Measurements from ENCODE around the gene PDCD1. TPM values are rescaled to one million over a fixed set of nuclear protein-coding genes. Genes with fewer than 3 reads are reported as not detected.

The PDCD1 gene
- polyA plus RNA-seq, 1 donor, result 0.31 TPM

GRCh38 chr2:241855245-241855887 is 3.3 kb downstream of the PDCD1 start:
- H3K4me3 ChIP-seq (ENCODE audit: low read length), result no peak overlapping the region
- no peak overlapping the region for H3K27ac ChIP-seq (ENCODE audit: low read length)
- no CpG with 5 or more reads among the region's 18 CpGs for WGBS (ENCODE audit: insufficient coverage, low lambda C conversion rate)
- no peak for DNase-seq
- H3K4me1 ChIP-seq (ENCODE audit: control insufficient read depth, insufficient read depth, low read length), result peaks cover 3% of the 10 kb centered on the region
- H3K36me3 ChIP-seq (ENCODE audit: control insufficient read depth, insufficient read depth, low read length), result no peaks in the 10 kb centered on the region
- peaks cover 16% of the 10 kb centered on the region for H3K27me3 ChIP-seq (ENCODE audit: control insufficient read depth, insufficient read depth, low read length)
- H3K9me3 ChIP-seq (ENCODE audit: control insufficient read depth, low read depth, low read length), result peaks cover 3% of the 10 kb centered on the region

- Histone ChIP-seq H3K9me3 (ENCODE audit: control insufficient read depth, low read depth, low read length) (peaks cover 3% of the 10 kb centered on the region), H3K27ac (ENCODE audit: low read length) (no peak overlapping the region)
- no CpG with 5 or more reads among the region's 21 CpGs for WGBS (ENCODE audit: insufficient coverage, low lambda C conversion rate)
Measured at GRCh38 chr2:241854342-241855244, 4.1 kb downstream of the PDCD1 start.

GRCh38 chr2:241853651-241854341 is 4.9 kb downstream of the PDCD1 start:
- Histone ChIP-seq H3K9me3 (ENCODE audit: control insufficient read depth, low read depth, low read length) (no peaks in the 10 kb centered on the region), H3K36me3 (ENCODE audit: control insufficient read depth, insufficient read depth, low read length) (no peaks in the 10 kb centered on the region), H3K4me3 (ENCODE audit: low read length) (no peak overlapping the region), H3K4me1 (ENCODE audit: control insufficient read depth, insufficient read depth, low read length) (no peaks in the 10 kb centered on the region), H3K27me3 (ENCODE audit: control insufficient read depth, insufficient read depth, low read length) (peaks cover 8% of the 10 kb centered on the region), H3K27ac (ENCODE audit: low read length) (no peak overlapping the region)
- no CpG with 5 or more reads among the region's 27 CpGs for WGBS (ENCODE audit: insufficient coverage, low lambda C conversion rate)
- DNase-seq, result no peak

More at GRCh38 chr2:241854342-241855244, 4.1 kb downstream of the PDCD1 start:
- DNase-seq, result no peak
- no peak overlapping the region for H3K4me3 ChIP-seq (ENCODE audit: low read length)
- H3K36me3 ChIP-seq (ENCODE audit: control insufficient read depth, insufficient read depth, low read length), result no peaks in the 10 kb centered on the region
- H3K27me3 ChIP-seq (ENCODE audit: control insufficient read depth, insufficient read depth, low read length), result peaks cover 14% of the 10 kb centered on the region
- peaks cover 3% of the 10 kb centered on the region for H3K4me1 ChIP-seq (ENCODE audit: control insufficient read depth, insufficient read depth, low read length)

- no peak overlapping the region for H3K27ac ChIP-seq (ENCODE audit: low read length)
- no peaks in the 10 kb centered on the region for H3K36me3 ChIP-seq (ENCODE audit: control insufficient read depth, insufficient read depth, low read length)
- peaks cover 3% of the 10 kb centered on the region for H3K27me3 ChIP-seq (ENCODE audit: control insufficient read depth, insufficient read depth, low read length)
- no CpG with 5 or more reads among the region's 10 CpGs for WGBS (ENCODE audit: insufficient coverage, low lambda C conversion rate)
- H3K4me1 ChIP-seq (ENCODE audit: control insufficient read depth, insufficient read depth, low read length), result no peaks in the 10 kb centered on the region
- no peak for DNase-seq
- H3K4me3 ChIP-seq (ENCODE audit: low read length), result no peak overlapping the region
- H3K9me3 ChIP-seq (ENCODE audit: control insufficient read depth, low read depth, low read length), result no peaks in the 10 kb centered on the region
Measured at GRCh38 chr2:241852981-241853631, 5.6 kb downstream of the PDCD1 start.

GRCh38 chr2:241852116-241852980 is 6.3 kb downstream of the PDCD1 start:
- Histone ChIP-seq H3K36me3 (ENCODE audit: control insufficient read depth, insufficient read depth, low read length) (no peaks in the 10 kb centered on the region), H3K27ac (ENCODE audit: low read length) (no peak overlapping the region), H3K9me3 (ENCODE audit: control insufficient read depth, low read depth, low read length) (no peaks in the 10 kb centered on the region), H3K4me1 (ENCODE audit: control insufficient read depth, insufficient read depth, low read length) (no peaks in the 10 kb centered on the region), H3K4me3 (ENCODE audit: low read length) (no peak overlapping the region), H3K27me3 (ENCODE audit: control insufficient read depth, insufficient read depth, low read length) (no peaks in the 10 kb centered on the region)
- DNase-seq, result no peak
- no CpG with 5 or more reads among the region's 39 CpGs for WGBS (ENCODE audit: insufficient coverage, low lambda C conversion rate)

- H3K9me3 ChIP-seq (ENCODE audit: control insufficient read depth, low read depth, low read length), result no peaks in the 10 kb centered on the region
- no peak overlapping the region for H3K4me3 ChIP-seq (ENCODE audit: low read length)
- H3K27ac ChIP-seq (ENCODE audit: low read length), result no peak overlapping the region
- H3K36me3 ChIP-seq (ENCODE audit: control insufficient read depth, insufficient read depth, low read length), result no peaks in the 10 kb centered on the region
- no peaks in the 10 kb centered on the region for H3K4me1 ChIP-seq (ENCODE audit: control insufficient read depth, insufficient read depth, low read length)
- H3K27me3 ChIP-seq (ENCODE audit: control insufficient read depth, insufficient read depth, low read length), result no peaks in the 10 kb centered on the region
- no peak for DNase-seq
- WGBS (ENCODE audit: insufficient coverage, low lambda C conversion rate), result no CpG with 5 or more reads among the region's 26 CpGs
Measured at GRCh38 chr2:241851325-241852115, 7.2 kb downstream of the PDCD1 start.

GRCh38 chr2:241850544-241851324 is 8.0 kb downstream of the PDCD1 start:
- Histone ChIP-seq H3K36me3 (ENCODE audit: control insufficient read depth, insufficient read depth, low read length) (no peaks in the 10 kb centered on the region), H3K27me3 (ENCODE audit: control insufficient read depth, insufficient read depth, low read length) (no peaks in the 10 kb centered on the region), H3K27ac (ENCODE audit: low read length) (no peak overlapping the region), H3K4me3 (ENCODE audit: low read length) (no peak overlapping the region), H3K9me3 (ENCODE audit: control insufficient read depth, low read depth, low read length) (no peaks in the 10 kb centered on the region), H3K4me1 (ENCODE audit: control insufficient read depth, insufficient read depth, low read length) (no peaks in the 10 kb centered on the region)
- WGBS (ENCODE audit: insufficient coverage, low lambda C conversion rate), result no CpG with 5 or more reads among the region's 27 CpGs
- DNase-seq, result no peak

- Histone ChIP-seq H3K36me3 (ENCODE audit: control insufficient read depth, insufficient read depth, low read length) (no peaks in the 10 kb centered on the region), H3K4me1 (ENCODE audit: control insufficient read depth, insufficient read depth, low read length) (no peaks in the 10 kb centered on the region), H3K9me3 (ENCODE audit: control insufficient read depth, low read depth, low read length) (peaks cover 2% of the 10 kb centered on the region), H3K27ac (ENCODE audit: low read length) (no peak overlapping the region), H3K27me3 (ENCODE audit: control insufficient read depth, insufficient read depth, low read length) (peaks cover 8% of the 10 kb centered on the region), H3K4me3 (ENCODE audit: low read length) (no peak overlapping the region)
- no peak for DNase-seq
- WGBS (ENCODE audit: insufficient coverage, low lambda C conversion rate), result no CpG with 5 or more reads among the region's 16 CpGs
Measured at GRCh38 chr2:241849616-241850543, 8.8 kb downstream of the PDCD1 start.

Data from large intestine (tissue), 3 donors.